ENCODE results near the gene FXYD3.

DNA sequence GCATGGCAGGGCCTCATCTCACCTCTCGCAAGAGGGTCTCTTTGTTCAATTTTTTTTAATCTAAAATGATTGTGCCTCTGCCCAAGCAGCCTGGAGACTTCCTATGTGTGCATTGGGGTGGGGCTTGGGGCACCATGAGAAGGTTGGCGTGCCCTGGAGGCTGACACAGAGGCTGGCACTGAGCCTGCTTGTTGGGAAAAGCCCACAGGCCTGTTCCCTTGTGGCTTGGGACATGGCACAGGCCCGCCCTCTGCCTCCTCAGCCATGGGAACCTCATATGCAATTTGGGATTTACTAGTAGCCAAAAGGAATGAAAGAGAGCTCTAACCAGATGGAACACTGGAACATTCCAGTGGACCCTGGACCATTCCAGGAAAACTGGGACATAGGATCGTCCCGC lies 8.0 kb downstream of the FXYD3 start:
- TF ChIP-seq, protein P1, sequence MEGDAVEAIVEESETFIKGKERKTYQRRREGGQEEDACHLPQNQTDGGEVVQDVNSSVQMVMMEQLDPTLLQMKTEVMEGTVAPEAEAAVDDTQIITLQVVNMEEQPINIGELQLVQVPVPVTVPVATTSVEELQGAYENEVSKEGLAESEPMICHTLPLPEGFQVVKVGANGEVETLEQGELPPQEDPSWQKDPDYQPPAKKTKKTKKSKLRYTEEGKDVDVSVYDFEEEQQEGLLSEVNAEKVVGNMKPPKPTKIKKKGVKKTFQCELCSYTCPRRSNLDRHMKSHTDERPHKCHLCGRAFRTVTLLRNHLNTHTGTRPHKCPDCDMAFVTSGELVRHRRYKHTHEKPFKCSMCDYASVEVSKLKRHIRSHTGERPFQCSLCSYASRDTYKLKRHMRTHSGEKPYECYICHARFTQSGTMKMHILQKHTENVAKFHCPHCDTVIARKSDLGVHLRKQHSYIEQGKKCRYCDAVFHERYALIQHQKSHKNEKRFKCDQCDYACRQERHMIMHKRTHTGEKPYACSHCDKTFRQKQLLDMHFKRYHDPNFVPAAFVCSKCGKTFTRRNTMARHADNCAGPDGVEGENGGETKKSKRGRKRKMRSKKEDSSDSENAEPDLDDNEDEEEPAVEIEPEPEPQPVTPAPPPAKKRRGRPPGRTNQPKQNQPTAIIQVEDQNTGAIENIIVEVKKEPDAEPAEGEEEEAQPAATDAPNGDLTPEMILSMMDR (IDR thresholded peaks at IDR 0.05; ENCODE audit: low read depth, low read length): no peak
- no peak for TF ChIP-seq EZH2phosphoT487 (IDR thresholded peaks at IDR 0.05; ENCODE audit: low read depth)

All from OCI-LY3 (cell line).